K562 (cell line): ENCODE data around the gene MUC16. TPM values are rescaled to one million over a fixed set of nuclear protein-coding genes. Genes with fewer than 3 reads are reported as not detected.
A peak's percentile ranks its signal among the peaks of the same experiment; 100 is the strongest.

Source experiments
- ATAC-seq: fragments of 200-7000 bp; cut with Tn5 transposase; 3 replicates; pipeline ENCODE4 v1.9.1; 2020; ENCODE audit warnings: moderate library complexity
- Bru-seq: library from RNA; stranded (reverse); fragments of 400-500 nt; gene quantifications from one replicate; lab custom pipeline; 2021; lab: Mats Ljungman, UMichigan
- BruChase-seq, 2 experiments: library from RNA; stranded (reverse); fragments of 400-500 nt; gene quantifications; one replicate each; lab custom pipeline; 2021; lab: Mats Ljungman, UMichigan
- BruUV-seq: library from RNA; stranded (reverse); fragments of 400-500 nt; replicated peaks from 2 replicates; lab custom pipeline; 2021; lab: Mats Ljungman, UMichigan
- CTCF ChIA-PET: fragments of 300-600 bp; formaldehyde crosslinking; extraction: SDS; loops from one replicate; lab custom pipeline; 2021; ENCODE audit warnings: low intra/inter-chr PET ratio; lab: Yijun Ruan, JAX
- POLR2A ChIA-PET: fragments of 300-600, 350-650 bp; sonication (Branson Sonifier 250); formaldehyde crosslinking; extraction: SDS; loops from one replicate; lab custom pipeline; 2021; ENCODE audit warnings: antibody characterized with exemption, inconsistent platforms; lab: Yijun Ruan, JAX
- DNase-seq, 4 experiments: peaks; one replicate each; pipeline versions ENCODE4 v3.0.0 to v3.0.0-alpha.2; 2011 to 2018; ENCODE audit warnings: low spot score in 3 of 4, mixed read lengths in 3 of 4; ENCODE audit errors: extremely low read depth in 1 of 4
- FAIRE-seq: peaks from 2 replicates; lab custom pipeline; 2011; peaks lifted over from hg19 to GRCh38; lab: Jason Lieb, UNC
- H2AFZ ChIP-seq: 2 replicates; pipeline ENCODE4 v1.6.0; 2011; ENCODE audit warnings: low read depth, low read length, control low read depth, inconsistent platforms
- H3K27ac ChIP-seq: fragments of 200-600 bp; 3 replicates; pipeline ENCODE4 v1.8.0; 2011; ENCODE audit warnings: low read depth, mild to moderate bottlenecking, control low read depth, inconsistent platforms, low read length, moderate library complexity, mixed read lengths; ENCODE audit errors: extremely low read depth
- H3K27me3 ChIP-seq, 2 experiments: fragments of 300-600 bp in 1 of 2; 2 replicates in 1 of 2; 3 replicates in 1 of 2; pipeline versions ENCODE4 v1.6.0 to v1.8.0; 2011; ENCODE audit warnings: inconsistent platforms in 2 of 2, low read length in 2 of 2, mild to moderate bottlenecking in 1 of 2, mixed read lengths in 1 of 2, moderate library complexity in 1 of 2; ENCODE audit not compliant: control insufficient read depth in 2 of 2, insufficient read depth in 2 of 2
- H3K36me3 ChIP-seq: fragments of 300-600 bp; 3 replicates; pipeline ENCODE4 v1.8.0; 2011; ENCODE audit warnings: mild to moderate bottlenecking, low read length, inconsistent platforms; ENCODE audit not compliant: control insufficient read depth, insufficient read depth
- H3K4me1 ChIP-seq, 2 experiments: fragments of 200-600 bp in 1 of 2; replicated peaks in 1 of 2; 2 replicates in 1 of 2; 3 replicates in 1 of 2; pipeline versions ENCODE4 v1.5.1 to v1.8.0; 2011; ENCODE audit warnings: inconsistent platforms in 2 of 2, low read length in 2 of 2, mild to moderate bottlenecking in 1 of 2, mixed read lengths in 1 of 2, moderate library complexity in 1 of 2; ENCODE audit not compliant: control insufficient read depth in 2 of 2, insufficient read depth in 2 of 2
- H3K4me2 ChIP-seq: 2 replicates; pipeline ENCODE4 v1.6.1; 2011; ENCODE audit warnings: low read length, control low read depth, inconsistent platforms, mixed read lengths; ENCODE audit not compliant: insufficient read depth
- H3K4me3 ChIP-seq: fragments of 200-600 bp; sonication (generic), shearing (Covaris generic); 2 replicates; pipeline ENCODE4 v1.5.1; 2016; ENCODE audit warnings: control low read depth, inconsistent platforms
- H3K79me2 ChIP-seq: fragments of 200-600 bp; 3 replicates; pipeline ENCODE4 v1.8.0; 2011; ENCODE audit warnings: low read length, inconsistent platforms; ENCODE audit not compliant: control insufficient read depth, insufficient read depth
- H3K9ac ChIP-seq, 2 experiments: 2 replicates each; pipeline versions ENCODE4 v1.6.0 to v1.6.1; 2011; ENCODE audit warnings: low read depth in 2 of 2, low read length in 2 of 2, control low read depth in 1 of 2, inconsistent platforms in 1 of 2, mild to moderate bottlenecking in 1 of 2, mixed read lengths in 1 of 2; ENCODE audit not compliant: insufficient read depth in 1 of 2
- H3K9me1 ChIP-seq: one replicate; pipeline ENCODE4 v1.6.0; 2011; ENCODE audit warnings: inconsistent platforms, mild to moderate bottlenecking, low read length, moderate library complexity; ENCODE audit not compliant: control insufficient read depth, insufficient read depth
- H3K9me3 ChIP-seq: replicated peaks from 2 replicates; pipeline ENCODE4 v1.5.1; 2011; ENCODE audit warnings: low read depth, low read length, inconsistent platforms; ENCODE audit not compliant: control insufficient read depth, insufficient read depth
- H4K20me1 ChIP-seq: replicated peaks from 2 replicates; pipeline ENCODE4 v1.6.1; 2011; ENCODE audit warnings: low read length, inconsistent platforms, mixed read lengths; ENCODE audit not compliant: control insufficient read depth, insufficient read depth
- ETV6 ChIP-seq, 3 experiments: fragments of 150-350 bp in 1 of 3; sonication (generic) in 1 of 3; formaldehyde crosslinking in 1 of 3; IDR thresholded peaks; 2 replicates each; pipeline versions ENCODE4 v1.6.1 to v1.8.0; 2014 to 2022; ENCODE audit warnings: borderline replicate concordance in 2 of 3, low read depth in 2 of 3, antibody characterized with exemption in 1 of 3, low read length in 1 of 3, mild to moderate bottlenecking in 1 of 3, missing genetic modification reagents in 1 of 3
- HINFP ChIP-seq: fragments of 450-650 bp; conservative IDR thresholded peaks from 2 replicates; pipeline ENCODE4 v1.6.1; 2016; ENCODE audit warnings: missing genetic modification characterization, low read depth, mild to moderate bottlenecking, control low read depth, missing compliant biosample characterization
- NR3C1 ChIP-seq: sonication (generic); formaldehyde crosslinking; IDR thresholded peaks from 2 replicates; pipeline ENCODE4 v1.8.1; 2022; ENCODE audit warnings: missing genetic modification reagents
- ZNF586 ChIP-seq: fragments of 450-650 bp; formaldehyde crosslinking; conservative IDR thresholded peaks from 2 replicates; pipeline ENCODE4 v1.4.0; 2020; ENCODE audit warnings: mild to moderate bottlenecking, moderate library complexity
- WGBS: fragments of 100-300 bp; shearing (Covaris generic); methylation state at CpG from one replicate; pipeline ENCODE4 v1.1.6; 2016; ENCODE audit warnings: low coverage, mixed read lengths; ENCODE audit not compliant: insufficient coverage; ENCODE audit errors: missing lambda C conversion rate; 5-methylcytosine and 5-hydroxymethylcytosine counted together
- in situ Hi-C: fragments of 300-500 bp; cut with MboI; formaldehyde crosslinking; loops from 4 replicates; pipeline ENCODE4 v1.15.0; 2018; ENCODE audit warnings: inconsistent platforms, mixed read lengths
- intact Hi-C: fragments of 100-400 bp; cut with micrococcal nuclease; formaldehyde crosslinking; loops from 2 replicates; pipeline ENCODE4 v1.14.2; 2022
- long read RNA-seq, 3 experiments: library from polyadenylated mRNA in 2 of 3; library from RNA in 1 of 3; unstranded in 2 of 3; stranded (forward) in 1 of 3; transcript quantifications; one replicate each; pipeline ENCODE4 v2.0.0, GENCODE V29; 2019 to 2022
- polyA minus RNA-seq, 3 experiments: library from RNA; depleted of rRNA, polyadenylated mRNA; stranded (reverse); fragments of >200 nt; gene quantifications; 2 replicates each; pipeline ENCODE4 v1.2.3, GENCODE V29; 2011
- polyA plus RNA-seq, 8 experiments: library from polyadenylated mRNA; depleted of rRNA in 4 of 8; stranded (reverse) in 5 of 8; unstranded in 3 of 8; fragments of >200 nt; fragmentation: Nextera tagmentation in 2 of 8; fragmentation: Illumina TruSeq in 1 of 8; extraction: Ambion mirVana in 2 of 8; extraction: Trizol in 1 of 8; gene quantifications; 2 replicates each; pipeline versions ENCODE4 v1.2.1 to v1.2.3, GENCODE V29; 2011 to 2014; ENCODE audit warnings: inconsistent platforms in 1 of 8, missing spikeins in 1 of 8
- total RNA-seq, 7 experiments: library from RNA; depleted of rRNA in 6 of 7; stranded (reverse); fragments of >200 nt in 6 of 7; fragmentation: Illumina TruSeq in 2 of 7; extraction: Trizol in 2 of 7; gene quantifications; 2 replicates each; pipeline versions ENCODE4 v1.2.1 to v1.2.3, GENCODE V29; 2011 to 2021; ENCODE audit warnings: low replicate concordance in 1 of 7

The MUC16 gene
- 0.04 TPM in 1 of 2 replicates, not detected in the other for total RNA-seq (2011; cell fraction: chromatin; rRNA removed; ENCODE audit: low replicate concordance)
- not detected in 2 replicates for total RNA-seq (2011; cell fraction: nucleolus; rRNA removed)
- total RNA-seq (2011; cell fraction: nucleoplasm; rRNA removed): not detected in 2 replicates
- total RNA-seq (2014; rRNA removed) (not detected in 2 replicates), total RNA-seq (2014; rRNA removed; fragmentation: Illumina TruSeq; extraction: Trizol) (not detected in 2 replicates), total RNA-seq (2015; rRNA removed; fragmentation: Illumina TruSeq; extraction: Trizol) (not detected in 2 replicates), total RNA-seq (2021) (not detected in 2 replicates), polyA plus RNA-seq (2011; rRNA removed) (not detected in 2 replicates), polyA plus RNA-seq (2014; fragmentation: Illumina TruSeq; extraction: Trizol) (not detected in 2 replicates), polyA plus RNA-seq (2014; fragmentation: Nextera tagmentation; extraction: Ambion mirVana) (not detected), polyA plus RNA-seq (2014; rRNA removed) (not detected in 2 replicates), polyA minus RNA-seq (2011; rRNA and poly(A)+ RNA removed) (under 0.01 TPM in 1 of 2 replicates, not detected in the other), Bru-seq, nascent RNA (percentile 2 among the genes with signal in this experiment), BruChase-seq, experiment 1, labeled RNA remaining after a 2-hour chase (not detected), BruChase-seq, experiment 2, labeled RNA remaining after a 6-hour chase (percentile 1 among the genes with signal in this experiment)
- not detected in 2 replicates for polyA plus RNA-seq (2011; cell fraction: cytosol; rRNA removed)
- polyA plus RNA-seq (2011; cell fraction: nucleus; rRNA removed): not detected in 2 replicates
- not detected in 2 replicates for polyA plus RNA-seq (2012)
- polyA minus RNA-seq (2011; cell fraction: cytosol; rRNA and poly(A)+ RNA removed): 0.18 TPM in 1 of 2 replicates, not detected in the other
- under 0.01 TPM in 2 replicates for polyA minus RNA-seq (2011; cell fraction: nucleus; rRNA and poly(A)+ RNA removed)
- long read RNA-seq, experiment 1: 0 reads
- long read RNA-seq, experiment 2: 0 reads
- long read RNA-seq, experiment 3: 0 reads

- Histone ChIP-seq H4K20me1 (no peaks in the 10 kb centered on the region), H3K27me3 (peaks cover 9 to 38% of the 10 kb centered on the region in 2 experiments; a peak in 4 of 5 replicates), H3K79me2 (no peaks in the 10 kb centered on the region), H3K9me1 (no peaks in the 10 kb centered on the region), H3K4me1 (peaks cover 2 to 3% of the 10 kb centered on the region in 2 experiments; a peak in 1 of 5 replicates), H3K9ac (no peak within 1 kb of the TSS; a peak in 1 of 4 replicates), H3K27ac (no peak within 1 kb of the TSS), H3K36me3 (no peaks in the 10 kb centered on the region), H3K4me2 (no peak within 1 kb of the TSS), H3K9me3 (no peaks in the 10 kb centered on the region), H2AFZ (no peak within 1 kb of the TSS), H3K4me3 (no peak within 1 kb of the TSS)
- in situ Hi-C loops (no loop called here), intact Hi-C loops (no loop called here)
- ChIA-PET POLR2A (interaction anchor here (0.6 to 0.7 kb wide), 2 partner anchors 55 to 379 kb away, joined by 3 read pairs; no protein-coding TSS in a partner anchor), CTCF (no interaction called here)
- DNase-seq: no peak
- BruUV-seq: no TSS peak
- 3% methylated on average over 20 of the region's 20 CpGs for WGBS
- FAIRE-seq: no peak
- ATAC-seq: no peak; the same call in 2 of the 3 replicates
- no peak for TF ChIP-seq NR3C1
- TF ChIP-seq ETV6 (IDR thresholded peaks at IDR 0.05; ENCODE audit: borderline replicate concordance in 1 of 2, low read depth in 2 of 2, low read length in 1 of 2): no peak
- TF ChIP-seq ETV6 (CRISPR knock-in tag; IDR thresholded peaks at IDR 0.05; ENCODE audit: borderline replicate concordance): no peak
- TF ChIP-seq HINFP: no peak
- no peak for TF ChIP-seq ZNF586 (CRISPR knock-in tag)
Measured at GRCh38 chr19:9009935-9010651, at the start of gene MUC16. MUC16 (minus strand) TSS chr19:9010409.
